ENCODE measurements around the gene HOXC5.

HOXC5 gene

GRCh38 chr12:54020591-54021405 lies 12.1 kb upstream of the HOXC5 start:
- H3K9me3 ChIP-seq (ENCODE audit: control insufficient read depth in 1 of 2, low read length in 2 of 2): no peaks in the 10 kb centered on the region
- H3K9ac ChIP-seq (ENCODE audit: low read depth in 1 of 2, low read length in 2 of 2): no peak overlapping the region
- no peak overlapping the region for H3K27ac ChIP-seq (ENCODE audit: low read depth, low read length)
- peaks cover 5 to 6% of the 10 kb centered on the region in 2 donors for H3K4me1 ChIP-seq (ENCODE audit: control insufficient read depth in 1 of 2, insufficient read depth in 2 of 2, low read length in 2 of 2)
- no peaks in the 10 kb centered on the region for H3K36me3 ChIP-seq (ENCODE audit: control insufficient read depth in 1 of 2, insufficient read depth in 2 of 2, low read length in 2 of 2)
- H3K4me3 ChIP-seq (ENCODE audit: low read depth in 1 of 2, low read length in 2 of 2): no peak overlapping the region
- peaks cover 72 to 95% of the 10 kb centered on the region in 2 donors for H3K27me3 ChIP-seq (ENCODE audit: control insufficient read depth in 1 of 2, insufficient read depth in 2 of 2, low read length in 2 of 2)

GRCh38 chr12:54021432-54022013 lies 11.3 kb upstream of the HOXC5 start:
- no peak overlapping the region for H3K27ac ChIP-seq (ENCODE audit: low read depth, low read length)
- H3K27me3 ChIP-seq (ENCODE audit: control insufficient read depth in 1 of 2, insufficient read depth in 2 of 2, low read length in 2 of 2): peaks cover 73 to 96% of the 10 kb centered on the region in 2 donors
- H3K4me3 ChIP-seq (ENCODE audit: low read depth in 1 of 2, low read length in 2 of 2): no peak overlapping the region
- H3K9ac ChIP-seq (ENCODE audit: low read depth in 1 of 2, low read length in 2 of 2): no peak overlapping the region
- peaks cover 6 to 9% of the 10 kb centered on the region in 2 donors for H3K4me1 ChIP-seq (ENCODE audit: control insufficient read depth in 1 of 2, insufficient read depth in 2 of 2, low read length in 2 of 2)
- no peaks in the 10 kb centered on the region for H3K36me3 ChIP-seq (ENCODE audit: control insufficient read depth in 1 of 2, insufficient read depth in 2 of 2, low read length in 2 of 2)
- no peaks in the 10 kb centered on the region for H3K9me3 ChIP-seq (ENCODE audit: control insufficient read depth in 1 of 2, low read length in 2 of 2)

- no peaks in the 10 kb centered on the region for H3K36me3 ChIP-seq (ENCODE audit: control insufficient read depth in 1 of 2, insufficient read depth in 2 of 2, low read length in 2 of 2)
- peaks cover under 1 to 7% of the 10 kb centered on the region in 2 donors for H3K4me1 ChIP-seq (ENCODE audit: control insufficient read depth in 1 of 2, insufficient read depth in 2 of 2, low read length in 2 of 2)
- H3K9me3 ChIP-seq (ENCODE audit: control insufficient read depth in 1 of 2, low read length in 2 of 2): no peaks in the 10 kb centered on the region
- H3K4me3 ChIP-seq (ENCODE audit: low read depth in 1 of 2, low read length in 2 of 2): no peak overlapping the region
- peaks cover 78 to 97% of the 10 kb centered on the region in 2 donors for H3K27me3 ChIP-seq (ENCODE audit: control insufficient read depth in 1 of 2, insufficient read depth in 2 of 2, low read length in 2 of 2)
- H3K9ac ChIP-seq (ENCODE audit: low read depth in 1 of 2, low read length in 2 of 2): no peak overlapping the region
- H3K27ac ChIP-seq (ENCODE audit: low read depth, low read length): no peak overlapping the region
These were observed 9.6 kb upstream of the HOXC5 start for GRCh38 chr12:54022960-54023884.

GRCh38 chr12:54024127-54024526 lies 8.7 kb upstream of the HOXC5 start:
- no peak overlapping the region for H3K4me3 ChIP-seq (ENCODE audit: low read depth in 1 of 2, low read length in 2 of 2)
- peaks cover 7 to 15% of the 10 kb centered on the region in 2 donors for H3K4me1 ChIP-seq (ENCODE audit: control insufficient read depth in 1 of 2, insufficient read depth in 2 of 2, low read length in 2 of 2)
- no peaks in the 10 kb centered on the region for H3K9me3 ChIP-seq (ENCODE audit: control insufficient read depth in 1 of 2, low read length in 2 of 2)
- no peak overlapping the region for H3K9ac ChIP-seq (ENCODE audit: low read depth in 1 of 2, low read length in 2 of 2)
- no peaks in the 10 kb centered on the region for H3K36me3 ChIP-seq (ENCODE audit: control insufficient read depth in 1 of 2, insufficient read depth in 2 of 2, low read length in 2 of 2)
- H3K27ac ChIP-seq (ENCODE audit: low read depth, low read length): no peak overlapping the region
- H3K27me3 ChIP-seq (ENCODE audit: control insufficient read depth in 1 of 2, insufficient read depth in 2 of 2, low read length in 2 of 2): peaks cover 77 to 99% of the 10 kb centered on the region in 2 donors

- Histone ChIP-seq H3K4me1 (ENCODE audit: control insufficient read depth in 1 of 2, insufficient read depth in 2 of 2, low read length in 2 of 2) (peaks cover 7 to 15% of the 10 kb centered on the region in 2 donors), H3K27me3 (ENCODE audit: control insufficient read depth in 1 of 2, insufficient read depth in 2 of 2, low read length in 2 of 2) (peaks cover 75 to 98% of the 10 kb centered on the region in 2 donors), H3K4me3 (ENCODE audit: low read depth in 1 of 2, low read length in 2 of 2) (no peak overlapping the region), H3K36me3 (ENCODE audit: control insufficient read depth in 1 of 2, insufficient read depth in 2 of 2, low read length in 2 of 2) (no peaks in the 10 kb centered on the region), H3K9me3 (ENCODE audit: control insufficient read depth in 1 of 2, low read length in 2 of 2) (no peaks in the 10 kb centered on the region), H3K9ac (ENCODE audit: low read depth in 1 of 2, low read length in 2 of 2) (no peak overlapping the region), H3K27ac (ENCODE audit: low read depth, low read length) (no peak overlapping the region)
These were observed 8.1 kb upstream of the HOXC5 start for GRCh38 chr12:54024581-54025305.

GRCh38 chr12:54025499-54026405 lies 7.1 kb upstream of the HOXC5 start:
- Histone ChIP-seq H3K4me1 (ENCODE audit: control insufficient read depth in 1 of 2, insufficient read depth in 2 of 2, low read length in 2 of 2) (peaks cover 7 to 15% of the 10 kb centered on the region in 2 donors), H3K9ac (ENCODE audit: low read depth in 1 of 2, low read length in 2 of 2) (no peak overlapping the region), H3K27ac (ENCODE audit: low read depth, low read length) (no peak overlapping the region), H3K36me3 (ENCODE audit: control insufficient read depth in 1 of 2, insufficient read depth in 2 of 2, low read length in 2 of 2) (no peaks in the 10 kb centered on the region), H3K4me3 (ENCODE audit: low read depth in 1 of 2, low read length in 2 of 2) (no peak overlapping the region), H3K9me3 (ENCODE audit: control insufficient read depth in 1 of 2, low read length in 2 of 2) (no peaks in the 10 kb centered on the region), H3K27me3 (ENCODE audit: control insufficient read depth in 1 of 2, insufficient read depth in 2 of 2, low read length in 2 of 2) (peaks cover 73 to 95% of the 10 kb centered on the region in 2 donors)

GRCh38 chr12:54026640-54027441 lies 6.0 kb upstream of the HOXC5 start:
- no peak overlapping the region for H3K4me3 ChIP-seq (ENCODE audit: low read depth in 1 of 2, low read length in 2 of 2)
- H3K9me3 ChIP-seq (ENCODE audit: control insufficient read depth in 1 of 2, low read length in 2 of 2): no peaks in the 10 kb centered on the region
- peaks cover 76 to 94% of the 10 kb centered on the region in 2 donors for H3K27me3 ChIP-seq (ENCODE audit: control insufficient read depth in 1 of 2, insufficient read depth in 2 of 2, low read length in 2 of 2)
- peaks cover 7 to 15% of the 10 kb centered on the region in 2 donors for H3K4me1 ChIP-seq (ENCODE audit: control insufficient read depth in 1 of 2, insufficient read depth in 2 of 2, low read length in 2 of 2)
- no peak overlapping the region for H3K27ac ChIP-seq (ENCODE audit: low read depth, low read length)
- H3K36me3 ChIP-seq (ENCODE audit: control insufficient read depth in 1 of 2, insufficient read depth in 2 of 2, low read length in 2 of 2): no peaks in the 10 kb centered on the region
- H3K9ac ChIP-seq (ENCODE audit: low read depth in 1 of 2, low read length in 2 of 2): no peak overlapping the region

- Histone ChIP-seq H3K36me3 (ENCODE audit: control insufficient read depth in 1 of 2, insufficient read depth in 2 of 2, low read length in 2 of 2) (no peaks in the 10 kb centered on the region), H3K4me1 (ENCODE audit: control insufficient read depth in 1 of 2, insufficient read depth in 2 of 2, low read length in 2 of 2) (peaks cover 7 to 15% of the 10 kb centered on the region in 2 donors), H3K9ac (ENCODE audit: low read depth in 1 of 2, low read length in 2 of 2) (no peak overlapping the region), H3K27me3 (ENCODE audit: control insufficient read depth in 1 of 2, insufficient read depth in 2 of 2, low read length in 2 of 2) (peaks cover 76 to 94% of the 10 kb centered on the region in 2 donors), H3K9me3 (ENCODE audit: control insufficient read depth in 1 of 2, low read length in 2 of 2) (no peaks in the 10 kb centered on the region), H3K4me3 (ENCODE audit: low read depth in 1 of 2, low read length in 2 of 2) (no peak overlapping the region), H3K27ac (ENCODE audit: low read depth, low read length) (no peak overlapping the region)
These were observed 5.4 kb upstream of the HOXC5 start for GRCh38 chr12:54027442-54027786.
